ENCODE results near the gene CLEC2B.
"Not testable (repeated sequence)": the region's sequence is repeated elsewhere in the genome, so short reads cannot be mapped to it uniquely, and the experiment has no call there.

CLEC2B gene

DNA sequence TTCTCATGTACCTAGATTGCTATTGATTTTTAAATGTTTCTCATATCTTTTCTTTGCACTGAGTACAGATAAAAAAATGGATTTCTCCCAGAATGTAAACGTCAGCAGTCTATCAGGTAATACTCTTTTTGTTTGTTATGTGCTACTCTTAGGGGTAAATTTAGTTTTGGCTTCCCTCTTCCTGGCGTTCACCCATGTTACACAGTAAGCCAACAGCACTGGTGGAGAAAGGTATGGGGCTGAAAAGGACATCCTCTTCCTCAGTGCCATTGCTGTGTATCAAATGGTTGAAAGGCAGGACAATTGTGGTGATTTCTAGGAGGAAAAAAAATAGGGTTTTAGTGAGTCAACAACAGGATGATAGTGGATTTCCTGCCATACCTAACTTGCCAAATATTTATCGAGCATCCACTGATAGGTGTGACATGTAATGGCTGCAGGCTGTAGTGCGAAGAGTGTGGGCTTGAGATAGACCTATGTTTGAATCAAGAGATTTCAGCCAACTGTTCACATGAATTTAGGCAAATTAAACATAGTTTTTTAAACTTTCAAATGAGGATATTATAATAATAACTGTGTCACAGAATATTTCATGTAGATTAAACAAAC, 19.6 kb upstream of the CLEC2B start:
- DNase-seq (ENCODE audit: low read depth): no peak
- TF ChIP-seq, protein P1, sequence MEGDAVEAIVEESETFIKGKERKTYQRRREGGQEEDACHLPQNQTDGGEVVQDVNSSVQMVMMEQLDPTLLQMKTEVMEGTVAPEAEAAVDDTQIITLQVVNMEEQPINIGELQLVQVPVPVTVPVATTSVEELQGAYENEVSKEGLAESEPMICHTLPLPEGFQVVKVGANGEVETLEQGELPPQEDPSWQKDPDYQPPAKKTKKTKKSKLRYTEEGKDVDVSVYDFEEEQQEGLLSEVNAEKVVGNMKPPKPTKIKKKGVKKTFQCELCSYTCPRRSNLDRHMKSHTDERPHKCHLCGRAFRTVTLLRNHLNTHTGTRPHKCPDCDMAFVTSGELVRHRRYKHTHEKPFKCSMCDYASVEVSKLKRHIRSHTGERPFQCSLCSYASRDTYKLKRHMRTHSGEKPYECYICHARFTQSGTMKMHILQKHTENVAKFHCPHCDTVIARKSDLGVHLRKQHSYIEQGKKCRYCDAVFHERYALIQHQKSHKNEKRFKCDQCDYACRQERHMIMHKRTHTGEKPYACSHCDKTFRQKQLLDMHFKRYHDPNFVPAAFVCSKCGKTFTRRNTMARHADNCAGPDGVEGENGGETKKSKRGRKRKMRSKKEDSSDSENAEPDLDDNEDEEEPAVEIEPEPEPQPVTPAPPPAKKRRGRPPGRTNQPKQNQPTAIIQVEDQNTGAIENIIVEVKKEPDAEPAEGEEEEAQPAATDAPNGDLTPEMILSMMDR (conservative IDR thresholded peaks at IDR 0.05; ENCODE audit: control insufficient read depth, insufficient read depth, low read depth, low read length): no peak
- H3K4me3 ChIP-seq (ENCODE audit: control insufficient read depth, low read depth, low read length): no peak overlapping the region

DNA sequence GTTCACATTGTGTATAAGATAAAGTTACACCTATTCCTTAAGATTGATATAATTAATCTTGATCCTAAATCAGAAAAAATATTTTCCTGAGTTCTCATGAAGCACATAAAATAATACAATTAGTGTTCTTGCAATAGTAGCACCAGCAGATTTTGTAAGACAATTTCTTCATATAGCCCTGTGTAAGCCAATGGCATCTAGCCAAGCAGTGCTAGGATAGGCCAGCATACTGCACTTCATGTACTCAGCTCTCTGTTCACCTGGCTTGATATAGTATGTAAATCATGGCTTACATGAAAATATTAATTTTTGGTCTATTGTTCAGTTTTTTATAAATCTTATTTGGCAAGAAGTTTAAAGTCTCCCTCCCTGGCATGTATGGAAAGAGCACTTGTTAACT, 14.0 kb upstream of the CLEC2B start:
- no peak overlapping the region for H3K4me3 ChIP-seq (ENCODE audit: control insufficient read depth, low read depth, low read length)
- DNase-seq (ENCODE audit: low read depth): peak; percentile 26
- TF ChIP-seq, protein P1 (conservative IDR thresholded peaks at IDR 0.05; ENCODE audit: control insufficient read depth, insufficient read depth, low read depth, low read length): no peak

DNA sequence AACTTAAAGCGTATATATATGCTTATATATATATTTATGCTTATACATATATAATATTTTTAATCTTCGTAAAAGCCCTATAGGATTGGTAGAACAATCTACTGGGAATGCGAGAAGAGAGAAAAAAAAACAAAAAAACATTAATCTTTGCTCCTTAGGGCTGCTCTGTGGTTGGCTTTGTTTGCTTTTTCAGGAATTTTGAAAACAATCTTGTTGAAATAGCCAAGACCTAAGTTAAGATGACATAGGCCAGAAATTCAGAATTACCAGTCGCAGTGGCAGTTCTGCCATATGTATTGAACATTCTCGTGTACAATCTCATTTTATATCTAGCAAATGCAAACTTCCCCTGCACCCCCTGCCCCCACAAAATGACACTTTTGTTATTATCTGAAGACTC, 12.8 kb upstream of the CLEC2B start:
- TF ChIP-seq, protein P1 (conservative IDR thresholded peaks at IDR 0.05; ENCODE audit: control insufficient read depth, insufficient read depth, low read depth, low read length): no peak
- H3K4me3 ChIP-seq (ENCODE audit: control insufficient read depth, low read depth, low read length): no peak overlapping the region
- no peak for DNase-seq (ENCODE audit: low read depth)

DNA sequence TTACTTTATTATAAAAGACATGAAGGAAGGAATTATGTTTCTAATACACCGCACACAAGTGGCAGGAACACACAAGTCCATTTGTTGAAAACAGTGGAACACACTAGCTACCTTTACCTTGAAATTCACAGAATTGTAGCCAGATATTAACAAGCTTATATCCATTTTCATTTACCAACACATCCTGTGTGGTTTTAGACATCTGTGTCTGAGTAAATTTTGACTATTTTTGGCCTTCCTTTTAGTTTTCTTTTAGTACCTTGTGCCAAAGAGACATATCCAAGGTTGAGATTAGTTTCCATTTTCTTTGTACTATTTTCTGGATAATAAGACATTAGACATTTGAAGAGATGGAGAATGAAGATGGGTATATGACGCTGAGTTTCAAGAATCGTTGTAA, 12.1 kb upstream of the CLEC2B start, which contains the start of gene KLRF2:
KLRF2 (plus strand) TSS at position 244 of the 400 bp plus-strand sequence; CDS start at position 351, 107 bp downstream.
- DNase-seq (ENCODE audit: low read depth): no peak
- no peak within 1 kb of the TSS for H3K4me3 ChIP-seq (ENCODE audit: control insufficient read depth, low read depth, low read length)
- TF ChIP-seq, protein P1 (conservative IDR thresholded peaks at IDR 0.05; ENCODE audit: control insufficient read depth, insufficient read depth, low read depth, low read length): no peak

DNA sequence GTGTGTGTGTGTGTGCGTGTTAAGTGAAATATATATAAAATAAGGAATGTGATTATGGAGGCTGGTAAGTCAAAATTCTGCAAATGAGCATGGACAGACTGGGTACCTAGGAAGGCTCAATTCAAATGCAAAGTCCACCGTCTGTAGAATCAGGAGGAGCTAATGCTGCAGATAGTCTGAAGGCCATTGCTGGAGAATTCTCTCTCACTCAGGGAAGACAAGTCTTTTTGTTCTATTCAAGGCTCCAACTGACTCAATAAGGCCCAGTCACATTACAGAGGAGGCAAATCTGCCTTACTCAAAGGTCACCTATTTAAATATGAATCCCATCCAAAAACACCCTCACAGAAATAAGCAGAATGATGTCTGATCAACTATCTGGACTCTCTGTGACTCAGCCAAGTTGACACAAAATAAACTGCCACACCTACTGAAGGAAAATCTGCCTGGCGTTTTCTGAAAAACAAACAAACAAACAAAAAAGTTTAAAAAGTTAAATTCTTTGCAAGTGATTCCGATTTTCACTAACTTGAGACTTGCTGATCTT, 11.5 kb upstream of the CLEC2B start:
- TF ChIP-seq, protein P1 (conservative IDR thresholded peaks at IDR 0.05; ENCODE audit: control insufficient read depth, insufficient read depth, low read depth, low read length): no peak
- H3K4me3 ChIP-seq (ENCODE audit: control insufficient read depth, low read depth, low read length): no peak overlapping the region
- DNase-seq (ENCODE audit: low read depth): no peak

DNA sequence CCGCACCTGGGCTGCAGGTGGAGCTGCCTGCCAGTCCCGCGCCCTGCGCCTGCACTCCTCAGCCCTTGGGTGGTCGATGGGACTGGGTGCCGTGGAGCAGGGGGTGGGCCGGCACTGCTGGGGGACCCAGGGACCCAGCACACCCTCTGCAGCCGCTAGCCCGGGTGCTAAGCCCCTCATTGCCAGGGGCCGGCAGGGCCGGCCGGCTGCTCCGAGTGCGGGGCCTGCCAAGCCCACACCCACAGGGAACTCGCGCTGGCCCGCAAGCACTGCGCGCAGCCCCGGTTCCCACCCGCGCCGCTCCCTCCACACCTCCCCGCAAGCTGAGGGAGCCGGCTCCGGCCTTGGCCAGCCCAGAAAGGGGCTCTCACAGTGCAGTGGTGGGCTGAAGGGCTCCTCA, 7.0 kb upstream of the CLEC2B start:
- DNase-seq (ENCODE audit: low read depth); H3K4me3 ChIP-seq (ENCODE audit: control insufficient read depth, low read depth, low read length): not testable (repeated sequence)

DNA sequence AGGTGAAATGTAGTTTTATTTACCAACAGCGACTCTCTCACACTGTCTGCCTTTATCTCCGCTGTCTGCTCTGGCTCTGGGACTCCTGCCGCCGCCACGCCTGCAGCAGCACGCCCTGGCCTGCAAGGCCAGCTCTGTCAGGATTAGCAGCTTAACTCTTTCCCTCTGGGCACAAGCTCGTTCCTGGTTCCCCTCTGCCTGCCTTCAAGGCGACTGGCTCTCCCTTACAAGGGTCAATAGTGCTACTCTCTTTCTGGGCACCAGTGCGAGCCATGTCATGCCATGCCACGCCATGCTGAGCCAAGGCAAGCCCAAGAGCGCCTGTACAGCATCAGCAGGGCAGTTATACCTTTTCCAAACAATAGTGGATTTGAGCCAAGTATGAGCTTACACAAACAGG, 3.6 kb upstream of the CLEC2B start:
- no peak for DNase-seq (ENCODE audit: low read depth)
- TF ChIP-seq, protein P1 (conservative IDR thresholded peaks at IDR 0.05; ENCODE audit: control insufficient read depth, insufficient read depth, low read depth, low read length): no peak
- no peak overlapping the region for H3K4me3 ChIP-seq (ENCODE audit: control insufficient read depth, low read depth, low read length)

Measured in fibroblast of mammary gland (primary cell).